T-helper 9 cell (primary cell): Measurements from ENCODE around the gene ATP6V1G3.
"Not testable (repeated sequence)": the region's sequence is repeated elsewhere in the genome, so short reads cannot be mapped to it uniquely, and the experiment has no call there.

ENCODE experiments used
- DNase-seq: peaks from one replicate; pipeline ENCODE4 v3.0.0-alpha.2; 2020

ATP6V1G3 gene

DNA sequence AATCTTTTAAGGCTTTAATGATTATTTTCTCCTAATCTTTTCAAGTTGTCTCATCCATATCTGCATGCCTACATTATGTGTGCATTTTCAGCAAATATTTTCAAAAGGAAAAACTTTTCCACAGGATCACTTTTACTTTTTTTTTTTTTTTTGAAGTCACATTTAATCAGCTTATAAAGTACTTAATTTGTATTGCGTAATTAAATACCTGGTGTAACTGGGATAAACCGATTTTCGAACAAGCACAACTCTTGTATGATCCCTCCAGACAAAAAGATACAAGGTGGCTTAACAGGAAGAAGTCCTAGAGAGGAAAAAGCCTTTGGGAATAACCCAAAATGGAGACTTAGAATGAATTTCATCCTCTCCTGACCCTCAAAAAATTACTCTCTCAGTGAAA lies 1.3 kb upstream of the ATP6V1G3 start:
- no peak for DNase-seq

DNA sequence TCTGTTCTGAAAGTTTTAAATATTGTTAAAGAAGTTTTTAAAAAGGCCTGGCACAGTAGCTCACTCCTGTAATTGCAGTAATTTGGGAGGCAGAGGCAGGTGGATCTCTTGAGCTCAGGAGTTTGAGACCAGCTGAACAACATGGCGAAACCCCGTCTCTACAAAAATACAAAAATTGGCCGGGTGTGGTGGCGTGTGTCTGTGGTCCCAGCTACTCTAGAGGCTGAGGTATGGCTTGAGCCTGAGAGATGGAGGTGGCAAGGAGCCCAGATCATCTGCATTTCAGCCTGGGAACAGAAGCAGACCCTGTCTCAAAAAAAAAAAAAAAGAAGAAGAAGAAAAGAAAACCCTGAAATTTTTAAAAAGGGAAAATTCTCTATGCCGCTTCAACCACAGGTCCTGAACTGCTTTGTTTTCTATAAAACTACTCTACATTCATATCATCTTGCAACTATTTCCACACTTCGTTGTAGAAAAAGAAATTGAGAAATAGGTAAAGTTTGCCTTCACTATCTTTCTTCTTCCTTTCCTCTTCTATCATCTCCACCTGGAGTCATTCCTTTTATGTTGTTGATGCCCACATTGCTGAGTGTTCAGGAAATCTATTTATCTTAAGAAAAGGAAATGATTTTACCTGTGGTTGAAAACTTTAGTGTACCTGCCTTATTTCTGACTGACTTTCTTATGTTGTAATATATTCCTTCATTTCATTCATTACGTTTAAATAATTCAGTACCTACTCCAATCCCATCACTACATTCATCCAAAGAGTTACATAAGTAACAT lies 1.7 kb downstream of the ATP6V1G3 start:
- no peak for DNase-seq

DNA sequence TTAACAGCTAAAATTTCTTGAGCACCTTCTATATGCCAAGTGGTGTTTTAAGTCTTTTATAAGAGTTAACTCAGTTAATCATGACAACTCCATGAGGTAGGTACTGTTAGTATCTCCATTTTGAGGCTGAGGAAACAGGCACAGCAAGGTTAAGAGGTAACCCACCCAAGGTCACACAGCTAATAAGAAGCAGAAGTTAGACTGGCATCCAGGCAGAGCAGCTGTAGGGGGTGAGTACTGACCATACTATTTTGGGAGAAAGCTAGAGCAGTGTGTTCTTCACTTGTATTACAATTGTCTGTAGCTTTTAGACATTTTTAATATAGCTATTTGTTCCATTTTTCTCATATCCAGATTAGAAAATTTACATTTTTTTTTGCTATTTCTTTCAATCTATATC lies 4.8 kb downstream of the ATP6V1G3 start:
- DNase-seq = no peak

DNA sequence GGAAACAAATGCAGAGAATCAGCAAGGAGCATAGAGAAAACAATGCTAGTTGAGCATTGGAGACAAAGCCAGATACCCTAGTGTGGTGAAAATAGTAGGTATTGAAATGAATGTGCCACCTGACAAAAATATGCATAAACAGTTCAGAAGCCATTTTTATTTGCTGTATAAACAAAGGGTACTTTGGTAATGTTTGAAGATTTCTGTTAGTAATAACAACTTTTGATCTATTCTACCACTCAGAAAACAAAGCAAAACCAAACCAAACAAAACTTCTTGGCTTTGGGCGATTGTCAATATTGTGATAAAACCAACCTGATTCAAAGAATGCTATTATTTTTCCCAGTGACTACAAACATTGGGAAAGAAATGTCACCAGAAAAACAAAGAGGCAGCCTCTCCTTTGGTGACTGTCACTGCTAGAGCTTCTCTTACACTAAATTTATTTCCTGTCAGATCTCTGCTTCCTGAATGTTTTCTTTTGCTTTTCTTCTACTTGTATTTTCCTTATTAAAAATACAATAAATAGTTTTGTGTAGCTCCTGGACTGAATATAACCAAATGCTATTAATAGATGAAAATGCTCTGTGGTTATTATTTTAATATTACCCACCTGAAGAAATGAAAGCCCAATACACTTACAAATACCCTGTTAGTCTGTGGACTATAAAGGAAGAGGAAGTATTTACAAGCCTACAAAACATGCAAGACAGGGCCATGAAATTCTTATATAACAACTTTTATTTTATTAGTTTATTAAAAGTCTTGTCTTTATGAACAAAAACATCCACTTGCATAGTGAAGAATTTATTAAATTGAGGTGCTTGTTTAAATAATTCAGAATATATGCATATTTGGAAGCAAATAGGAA lies 5.7 kb downstream of the ATP6V1G3 start:
- no peak for DNase-seq

DNA sequence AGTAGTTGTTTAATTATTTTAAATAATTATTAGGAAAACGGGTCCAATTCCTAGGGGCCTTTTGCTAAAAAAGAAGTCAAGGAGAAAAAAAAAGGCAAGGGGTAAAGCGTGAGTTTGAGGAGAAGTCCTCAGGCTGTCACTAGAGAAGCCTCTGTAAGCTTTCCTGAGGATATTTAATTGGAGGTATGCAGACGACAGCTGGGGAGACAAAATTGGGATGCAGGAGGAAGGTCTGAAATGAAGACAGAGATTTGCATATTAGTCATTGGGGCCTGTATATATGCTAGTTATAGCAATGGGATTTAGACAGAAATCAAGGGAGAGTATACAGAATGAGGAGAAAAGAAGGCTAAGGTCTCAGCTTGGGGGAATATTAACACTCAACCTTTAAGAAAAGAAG lies 8.6 kb downstream of the ATP6V1G3 start:
- DNase-seq = no peak

DNA sequence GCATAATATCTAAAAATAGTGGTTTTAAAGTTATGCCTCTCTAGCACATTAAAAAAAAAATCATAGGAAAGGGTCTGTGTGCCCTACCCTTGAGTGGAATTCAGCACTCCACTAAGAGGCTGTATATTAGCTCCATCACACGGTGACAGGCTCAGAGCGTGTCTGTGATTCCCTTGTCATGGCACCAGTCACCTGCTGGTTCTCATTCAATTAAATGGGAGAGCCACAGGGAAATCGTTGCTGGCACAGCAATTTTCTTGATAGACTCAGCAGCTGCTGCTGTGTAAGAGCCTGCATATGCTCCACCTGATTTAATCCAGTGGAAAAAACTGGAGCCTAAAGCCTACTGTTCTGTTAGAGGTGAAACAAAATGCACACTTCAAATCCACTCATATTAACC lies 9.5 kb downstream of the ATP6V1G3 start:
- DNase-seq = no peak

DNA sequence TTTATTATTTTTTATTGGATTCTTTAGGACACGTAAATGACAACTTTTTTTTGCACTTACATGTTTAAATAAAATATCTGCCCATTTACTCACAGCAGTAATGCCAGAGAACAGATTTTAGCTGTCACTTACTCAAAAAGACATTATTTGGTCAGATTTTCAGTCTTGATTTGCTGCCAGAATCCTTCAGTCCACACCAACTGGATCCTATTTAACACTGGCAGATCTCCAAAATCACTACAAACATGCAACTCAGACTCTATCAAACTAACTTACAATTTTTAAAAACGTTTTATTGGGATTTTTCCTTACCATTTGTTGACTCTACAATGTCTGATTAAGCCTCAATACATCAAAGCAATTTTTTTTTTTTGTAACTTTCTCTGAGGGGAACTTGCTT lies 11.1 kb downstream of the ATP6V1G3 start:
- DNase-seq = no peak

DNA sequence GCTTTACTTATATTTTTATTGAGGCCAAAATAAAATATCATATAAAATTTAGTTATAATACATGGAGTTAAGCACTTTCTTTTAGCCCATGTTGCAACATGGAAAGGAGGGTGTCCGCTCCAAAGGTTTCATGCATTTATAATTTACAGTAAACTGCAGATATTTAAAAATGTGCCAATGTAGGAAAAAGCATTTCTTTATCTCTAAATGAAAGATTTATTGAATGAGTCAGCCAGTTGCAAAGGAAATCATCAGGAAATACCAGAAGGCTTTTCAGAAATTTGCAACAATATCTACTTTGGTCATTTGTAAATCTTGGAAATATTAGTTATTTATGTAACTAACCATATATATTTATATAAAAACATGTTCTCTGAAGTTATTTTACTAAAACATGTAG lies 12.1 kb downstream of the ATP6V1G3 start:
- DNase-seq = no peak

DNA sequence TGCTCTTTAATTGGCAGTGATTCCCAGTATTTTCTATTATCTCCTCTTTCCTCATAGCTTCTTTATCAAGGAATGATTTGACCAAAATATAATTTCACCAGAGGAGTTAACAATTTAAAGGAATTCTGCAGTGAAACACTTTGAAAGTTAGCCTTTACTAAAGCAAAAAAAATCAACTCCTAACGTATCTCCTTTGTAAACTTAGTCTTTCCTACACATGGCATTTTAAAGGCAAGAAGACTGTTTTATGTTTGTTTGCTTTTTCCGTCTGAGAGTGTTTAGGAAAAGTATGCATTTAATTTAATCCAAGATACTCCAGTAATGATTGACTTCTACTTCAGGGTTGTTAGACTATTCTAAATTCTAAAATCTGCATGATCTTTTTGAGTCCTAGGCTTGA lies 15.9 kb downstream of the ATP6V1G3 start:
- no peak for DNase-seq

DNA sequence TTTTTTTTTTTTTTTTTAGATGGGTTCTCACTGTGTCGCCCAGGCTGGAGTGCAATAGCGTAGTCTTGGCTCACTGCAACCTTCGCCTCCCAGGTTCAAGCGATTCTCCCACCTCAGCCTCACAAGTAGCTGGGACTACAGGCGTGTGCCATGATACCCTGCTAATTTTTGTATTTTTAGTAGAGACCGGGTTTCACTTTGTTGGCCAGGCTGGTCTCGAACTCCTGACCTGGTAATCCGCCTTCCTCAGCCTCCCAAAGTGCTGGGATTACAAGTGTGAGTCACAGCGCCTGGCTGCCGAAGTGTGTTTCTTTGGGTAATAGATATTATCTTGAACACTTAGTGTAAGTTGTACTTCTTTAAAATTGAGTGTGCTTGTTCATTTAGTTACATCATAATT lies 16.4 kb downstream of the ATP6V1G3 start:
- not testable (repeated sequence) for DNase-seq

DNA sequence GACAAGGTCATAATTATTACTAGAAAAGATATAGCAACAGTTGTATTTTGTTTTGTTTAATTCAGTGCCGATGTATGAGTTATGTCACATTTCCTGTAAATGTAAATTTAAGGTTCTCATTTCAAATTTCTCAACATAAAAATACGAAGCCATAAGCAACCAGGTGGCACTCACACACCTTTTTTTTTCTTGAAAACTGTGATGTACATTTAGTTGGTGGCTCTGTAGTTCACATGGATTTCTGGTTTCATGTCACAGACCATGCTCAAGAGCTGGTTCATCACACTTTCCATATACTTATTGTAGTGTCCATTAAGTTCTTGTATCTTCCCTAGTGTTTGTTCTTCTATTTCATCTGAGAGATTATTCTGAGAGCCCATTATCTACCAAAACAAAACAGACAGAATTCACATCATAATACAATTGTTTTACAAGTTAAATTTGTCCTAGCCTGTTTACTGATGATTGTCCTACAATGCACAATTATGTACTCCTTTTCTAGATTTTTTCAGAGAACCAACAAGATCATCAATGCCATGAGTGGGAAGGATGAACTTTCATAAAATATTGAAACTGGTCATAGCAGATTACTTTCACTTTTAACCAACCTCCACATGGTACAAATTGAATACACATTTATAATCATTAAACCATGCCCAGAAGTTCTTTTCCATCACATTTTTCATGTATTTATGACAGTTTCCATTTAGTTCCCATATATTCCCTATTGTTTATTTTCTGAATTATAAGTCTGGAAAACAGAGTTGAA lies 17.1 kb downstream of the ATP6V1G3 start:
- DNase-seq = no peak

DNA sequence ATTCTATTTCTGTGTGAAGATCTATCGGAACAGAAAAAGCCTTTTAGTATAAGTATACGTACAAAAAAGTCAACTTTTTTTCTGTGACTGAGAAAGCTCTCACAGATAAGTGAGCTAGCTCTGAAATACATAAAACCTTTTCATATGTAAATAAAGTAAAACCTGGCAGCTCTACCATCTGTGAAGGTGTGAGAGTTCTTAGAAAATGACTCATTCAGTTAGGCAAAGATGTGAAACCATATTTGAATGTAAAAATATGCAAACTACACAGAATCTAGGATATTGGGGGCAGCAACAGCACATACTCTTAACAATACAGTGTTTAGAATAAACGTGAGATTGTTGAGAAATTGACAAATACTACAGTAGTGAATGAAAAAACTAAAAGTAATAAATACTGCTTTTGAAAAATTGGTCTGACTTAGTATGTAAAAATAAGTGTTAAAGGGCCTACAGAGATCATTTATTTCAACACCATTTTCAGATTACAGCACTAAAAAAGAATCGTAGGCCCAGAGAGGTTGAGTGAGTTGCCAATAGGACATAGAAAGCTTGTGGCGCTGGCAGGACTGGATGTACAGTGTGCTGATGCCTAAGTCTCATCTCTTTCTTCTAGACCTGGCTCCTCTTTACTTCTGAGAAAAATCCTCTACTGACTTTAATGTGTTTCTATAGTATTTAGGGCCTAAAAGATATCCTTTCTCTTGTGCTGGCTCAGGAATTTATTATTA lies 19.8 kb downstream of the ATP6V1G3 start:
- DNase-seq = no peak

DNA sequence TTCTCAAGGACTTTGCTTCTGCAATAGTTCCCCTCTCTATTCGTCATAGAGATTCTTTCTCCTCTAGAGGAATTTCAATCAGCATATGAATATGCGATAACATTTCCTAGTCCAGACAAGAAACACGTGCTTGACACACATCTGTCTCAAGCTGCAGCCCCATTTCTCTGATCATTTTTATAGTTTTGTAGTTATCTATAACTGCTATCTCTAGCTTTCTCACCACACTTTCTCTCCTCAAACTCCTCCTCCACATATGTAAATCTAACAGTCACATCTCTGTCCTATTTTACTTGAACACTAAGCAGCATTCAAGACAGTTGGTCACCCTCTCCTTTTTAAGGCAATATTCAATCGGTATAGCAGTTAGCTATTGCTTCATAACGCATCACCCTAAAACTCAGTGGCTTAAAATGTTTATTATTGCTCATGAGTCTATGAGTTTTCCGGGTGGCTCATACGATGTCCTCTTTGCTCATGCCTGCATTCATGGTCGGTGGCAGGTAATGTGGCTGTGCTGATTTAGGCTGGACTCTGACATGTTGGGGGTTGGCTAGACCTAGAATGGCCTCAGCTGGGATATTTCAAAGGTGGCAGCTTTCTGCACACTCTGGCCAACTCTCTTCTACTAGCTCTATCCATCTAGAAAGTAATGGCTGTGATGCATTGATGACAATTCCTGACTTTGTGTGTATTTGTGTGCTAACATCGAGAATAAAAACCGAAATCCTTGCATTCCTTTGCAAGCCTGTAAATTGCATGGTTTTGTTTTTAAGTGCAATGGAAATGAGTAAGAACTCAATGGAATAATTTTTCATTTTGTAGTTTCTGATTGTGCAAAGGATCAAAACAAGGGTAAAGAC lies 20.6 kb downstream of the ATP6V1G3 start:
- no peak for DNase-seq

DNA sequence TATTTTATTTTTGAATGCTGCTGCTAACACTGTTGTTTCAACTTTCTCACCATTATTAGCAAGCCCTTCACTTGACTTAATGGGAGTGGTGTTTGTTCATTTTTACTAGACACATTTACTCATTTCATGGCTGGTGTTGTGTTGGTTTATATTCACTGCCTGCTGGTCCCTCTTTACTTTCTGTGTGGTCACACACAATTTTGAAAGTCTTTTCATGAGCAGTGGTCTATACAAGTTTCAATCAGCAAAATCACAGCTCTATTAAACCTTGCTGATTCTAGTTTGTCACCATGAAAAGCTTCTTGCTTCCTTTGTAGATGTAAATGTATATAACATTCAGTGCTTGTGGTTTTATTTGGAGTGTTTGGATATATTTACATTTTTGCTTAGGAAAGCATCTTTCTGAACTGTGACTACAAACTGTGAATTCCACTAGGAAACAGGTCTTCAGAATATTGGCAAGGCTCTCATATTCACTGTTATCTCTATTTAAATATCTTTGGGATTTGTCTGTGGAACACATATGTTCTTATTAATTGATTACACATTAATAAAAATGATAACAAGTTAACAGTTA lies 22.8 kb downstream of the ATP6V1G3 start:
- DNase-seq = no peak

DNA sequence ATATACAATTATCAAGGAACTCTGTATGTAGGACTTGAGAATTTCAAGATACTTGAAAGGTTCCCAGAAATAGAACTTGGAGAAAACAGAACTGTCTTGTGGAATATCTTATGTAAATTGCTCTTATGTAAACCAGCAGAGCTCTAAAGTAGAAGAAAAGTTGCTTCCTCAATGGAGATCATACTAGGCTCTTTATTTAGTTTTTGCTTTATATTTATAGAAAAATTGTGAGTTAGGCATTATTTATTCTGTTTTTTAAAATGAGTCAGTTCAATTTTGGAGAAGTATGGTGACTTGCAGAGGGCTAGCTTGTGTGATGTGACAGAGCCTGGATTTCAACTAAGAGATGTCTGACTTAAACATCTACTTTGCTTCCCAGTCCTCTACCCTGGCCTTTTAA lies 40.4 kb downstream of the ATP6V1G3 start:
- no peak for DNase-seq

DNA sequence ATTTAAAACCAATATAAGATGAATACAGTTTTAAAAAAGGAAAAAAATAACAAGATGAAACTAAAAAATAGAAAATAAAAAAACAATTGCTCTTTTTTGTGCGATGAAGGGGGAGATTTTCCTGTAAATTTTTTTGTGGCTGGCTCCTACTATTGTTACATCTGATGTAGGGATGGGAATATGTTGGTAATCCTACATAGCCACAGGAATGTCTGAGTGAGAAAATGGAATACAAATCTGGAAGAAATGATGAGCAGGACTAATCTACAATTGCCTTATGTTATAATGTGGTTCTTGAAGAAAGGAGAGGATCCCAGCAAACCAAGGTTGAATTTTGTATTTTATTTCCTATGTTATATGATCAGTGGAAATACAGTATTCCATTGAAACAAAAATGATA lies 40.9 kb downstream of the ATP6V1G3 start:
- no peak for DNase-seq

DNA sequence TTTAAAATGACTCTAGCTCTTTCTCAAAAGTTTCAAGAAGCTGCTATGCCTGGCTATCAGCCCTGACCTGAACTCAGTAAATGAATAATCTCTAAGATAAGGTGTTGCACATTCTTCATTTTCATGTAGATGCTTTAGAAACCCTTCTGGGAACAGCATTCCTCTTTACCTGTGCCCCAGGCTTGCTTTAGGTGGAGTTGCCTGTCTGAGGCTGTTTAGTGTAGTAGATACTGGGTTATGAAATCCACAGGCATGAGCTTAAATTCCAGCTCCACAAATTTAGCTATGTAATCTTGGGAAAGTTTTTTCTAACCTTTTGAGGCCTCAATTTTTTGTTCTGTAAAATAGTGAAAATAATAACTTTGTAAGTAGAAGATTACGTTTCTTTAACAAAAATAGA lies 41.6 kb downstream of the ATP6V1G3 start:
- DNase-seq = no peak

DNA sequence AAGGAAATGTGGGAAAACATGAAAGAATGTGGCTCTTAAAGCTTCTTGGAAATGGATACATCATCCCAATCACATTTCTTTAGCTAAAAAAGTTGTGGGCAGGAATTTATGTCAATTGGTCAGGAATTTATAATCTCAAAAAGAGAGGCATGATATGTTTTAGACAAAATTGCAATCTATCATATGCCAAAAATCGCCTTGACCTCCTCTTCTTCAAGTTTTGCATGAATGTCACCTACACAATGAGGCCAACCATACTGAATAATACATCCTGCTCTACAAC lies 42.4 kb downstream of the ATP6V1G3 start:
- DNase-seq = no peak

DNA sequence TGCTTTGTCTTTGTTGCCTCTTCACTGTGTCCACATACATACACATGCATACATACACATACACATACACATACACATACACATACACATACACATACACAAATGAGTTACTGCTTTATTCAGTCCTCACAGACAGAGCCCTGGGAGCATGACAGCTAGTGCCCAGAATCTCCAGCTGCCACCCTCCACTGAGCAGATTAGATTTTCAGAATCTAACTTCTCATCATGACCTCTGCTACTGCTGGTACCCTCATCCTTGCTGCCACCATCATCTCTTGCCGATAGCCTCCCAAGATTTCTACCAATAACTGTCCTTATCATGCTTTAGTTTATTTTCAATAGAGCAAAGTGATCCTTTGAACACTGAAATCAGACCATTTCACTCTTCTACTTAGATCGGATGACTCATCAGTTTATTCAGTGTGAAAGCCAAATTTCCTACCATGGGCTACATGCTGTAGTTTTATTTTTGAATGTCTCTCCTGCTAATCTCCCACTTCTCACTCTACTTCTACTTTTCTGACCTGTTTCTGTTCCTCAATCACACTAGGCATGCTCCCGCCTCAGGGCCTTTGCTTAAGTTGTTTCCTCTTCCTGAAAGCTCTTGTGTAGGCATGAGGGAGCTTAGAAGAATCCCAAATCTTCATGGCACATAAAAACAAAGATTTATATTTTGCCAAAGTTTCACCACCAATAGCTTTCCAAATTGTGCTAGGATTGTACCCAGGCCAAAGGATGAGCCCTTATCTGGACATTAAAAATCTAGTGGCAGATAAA lies 43.0 kb downstream of the ATP6V1G3 start:
- DNase-seq = no peak

DNA sequence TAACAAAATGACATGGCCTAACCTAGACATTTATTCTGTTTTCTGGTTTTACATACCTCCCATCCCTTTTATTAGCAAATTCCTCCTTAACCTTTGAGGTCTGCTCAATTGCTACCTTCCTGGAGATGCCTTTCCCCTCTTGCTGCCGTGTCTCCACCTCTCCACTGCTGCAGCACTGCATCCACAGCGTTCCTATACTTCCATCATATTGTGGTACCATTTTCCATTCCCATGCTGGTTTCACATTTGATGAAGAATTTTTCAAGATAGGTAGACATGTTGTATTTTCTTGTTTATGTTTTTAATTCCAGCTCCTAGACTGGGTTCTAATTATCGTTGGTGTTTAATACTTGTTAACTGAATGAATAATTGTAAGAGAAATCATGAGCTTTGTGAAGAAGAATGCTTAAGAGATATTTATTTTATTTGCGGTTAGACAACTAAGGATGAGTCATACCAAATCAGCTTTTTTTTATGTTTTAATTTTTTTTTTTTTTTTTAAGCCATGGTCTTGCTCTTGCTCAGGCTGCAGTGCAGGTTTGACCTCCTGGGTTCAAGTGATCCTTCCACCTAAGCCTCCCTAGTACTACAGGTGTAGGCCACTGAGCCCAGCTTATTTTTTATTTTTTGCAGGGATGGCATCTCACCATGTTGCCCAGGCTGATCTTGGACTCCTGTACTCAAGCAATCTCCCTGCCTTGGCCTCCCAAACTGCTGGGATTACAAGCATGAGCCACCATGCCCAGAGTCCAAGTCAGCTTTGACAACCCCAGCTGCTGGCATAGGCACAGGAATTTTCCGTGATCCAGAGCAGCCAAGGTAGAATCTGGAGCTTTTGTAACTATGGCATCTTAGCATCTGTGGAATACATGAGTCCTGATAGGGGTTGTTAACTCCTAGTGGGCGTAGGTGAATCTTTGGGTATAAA lies 44.0 kb downstream of the ATP6V1G3 start:
- DNase-seq = no peak
